GM18867 (cell line): ENCODE results near the gene TBC1D3K.
"Not testable (repeated sequence)": the region's sequence is repeated elsewhere in the genome, so short reads cannot be mapped to it uniquely, and the experiment has no call there.

Source experiments
- ATAC-seq: cut with Tn5 transposase; IDR thresholded peaks from one replicate; pipeline ENCODE4 v1.9.1; 2021; ENCODE audit warnings: mild to moderate bottlenecking, moderate library complexity; ENCODE audit not compliant: unreplicated experiment

The TBC1D3K gene

GRCh38 chr17:37924115-37924514, at the start of gene TBC1D3K:
Gene TBC1D3K, plus strand, starts transcription at chr17:37924415. Its CDS starts 1,585 bp downstream, at chr17:37926000.
- ATAC-seq = not testable (repeated sequence)

GRCh38 chr17:37884516-37884915, 39.7 kb upstream of the TBC1D3K start:
- no peak for ATAC-seq

GRCh38 chr17:37885136-37885535, 39.1 kb upstream of the TBC1D3K start:
- no peak for ATAC-seq

- no peak for ATAC-seq
Observed at GRCh38 chr17:37888881-37889280, 35.3 kb upstream of the TBC1D3K start.

GRCh38 chr17:37896961-37897360, 27.3 kb upstream of the TBC1D3K start:
- ATAC-seq = not testable (repeated sequence)
